Parathyroid adenoma (tissue), 2 donors: ENCODE results near the gene MMAB.

Experiments used
- H2AFZ ChIP-seq: fragments of 300-600 bp; sonication (generic); one replicate; pipeline ENCODE4 v1.7.0; 2017; ENCODE audit warnings: antibody characterized with exemption, mild to moderate bottlenecking
- H3K27ac ChIP-seq: fragments of 300-600 bp; sonication (generic); one replicate; pipeline ENCODE4 v1.7.0; 2017
- H3K27me3 ChIP-seq: fragments of 300-600 bp; sonication (generic); one replicate; pipeline ENCODE4 v1.7.0; 2017; ENCODE audit warnings: low read length; ENCODE audit not compliant: control insufficient read depth, insufficient read depth
- H3K36me3 ChIP-seq: fragments of 300-600 bp; sonication (generic); one replicate; pipeline ENCODE4 v1.7.0; 2017; ENCODE audit warnings: low read length; ENCODE audit not compliant: control insufficient read depth, insufficient read depth
- H3K4me1 ChIP-seq: fragments of 300-600 bp; sonication (generic); one replicate; pipeline ENCODE4 v1.7.0; 2017; ENCODE audit warnings: control low read depth
- H3K4me2 ChIP-seq: fragments of 300-600 bp; sonication (generic); one replicate; pipeline ENCODE4 v1.7.0; 2017; ENCODE audit warnings: low read length
- H3K4me3 ChIP-seq: fragments of 300-600 bp; sonication (generic); one replicate; pipeline ENCODE4 v1.7.0; 2017; ENCODE audit warnings: low read depth, low read length
- H3K79me2 ChIP-seq: fragments of 300-600 bp; sonication (generic); one replicate; pipeline ENCODE4 v1.7.0; 2017; ENCODE audit warnings: control low read depth
- H3K9ac ChIP-seq: fragments of 300-600 bp; sonication (generic); one replicate; pipeline ENCODE4 v1.7.0; 2017; ENCODE audit warnings: mild to moderate bottlenecking
- H3K9me3 ChIP-seq: fragments of 300-600 bp; sonication (generic); one replicate; pipeline ENCODE4 v1.7.0; 2017; ENCODE audit warnings: low read length; ENCODE audit not compliant: control insufficient read depth
- TF ChIP-seq, protein P1 (sequence below): fragments of 300-600 bp; sonication (generic); IDR thresholded peaks from one replicate; pipeline ENCODE4 v1.7.0; 2017; ENCODE audit warnings: antibody characterized with exemption, mild to moderate bottlenecking
- donor health status: primary hyperparathyroidism.

Gene MMAB

DNA sequence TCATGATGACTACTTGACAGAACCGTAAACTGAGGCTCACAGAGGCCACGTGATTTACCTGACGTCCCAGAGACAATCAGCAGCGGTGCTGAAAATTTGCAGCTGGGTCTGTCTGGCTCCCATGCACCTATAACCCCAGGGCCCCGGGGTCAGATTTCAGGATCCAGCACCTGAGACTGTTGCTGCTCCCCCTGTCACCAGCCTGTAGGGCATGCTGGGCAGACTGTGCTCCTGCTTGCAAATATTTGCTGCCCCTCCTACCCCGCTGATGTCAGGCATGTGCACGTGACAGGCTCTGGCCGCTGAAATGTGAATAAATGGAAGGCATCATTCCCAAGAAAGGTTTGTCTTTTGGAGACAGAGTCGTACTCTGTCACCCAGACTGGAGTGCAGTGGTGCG lies 6.0 kb downstream of the MMAB start:
- H3K9me3 ChIP-seq, result no peaks in the 10 kb centered on the region
- H3K79me2 ChIP-seq, result no peaks in the 10 kb centered on the region
- no peaks in the 10 kb centered on the region for H3K36me3 ChIP-seq
- H3K27me3 ChIP-seq, result no peaks in the 10 kb centered on the region
- no peak overlapping the region for H3K4me2 ChIP-seq
- H3K4me1 ChIP-seq, result no peaks in the 10 kb centered on the region
- no peak overlapping the region for H2AFZ ChIP-seq
- no peak overlapping the region for H3K9ac ChIP-seq
- no peak overlapping the region for H3K4me3 ChIP-seq
- TF ChIP-seq, protein P1, sequence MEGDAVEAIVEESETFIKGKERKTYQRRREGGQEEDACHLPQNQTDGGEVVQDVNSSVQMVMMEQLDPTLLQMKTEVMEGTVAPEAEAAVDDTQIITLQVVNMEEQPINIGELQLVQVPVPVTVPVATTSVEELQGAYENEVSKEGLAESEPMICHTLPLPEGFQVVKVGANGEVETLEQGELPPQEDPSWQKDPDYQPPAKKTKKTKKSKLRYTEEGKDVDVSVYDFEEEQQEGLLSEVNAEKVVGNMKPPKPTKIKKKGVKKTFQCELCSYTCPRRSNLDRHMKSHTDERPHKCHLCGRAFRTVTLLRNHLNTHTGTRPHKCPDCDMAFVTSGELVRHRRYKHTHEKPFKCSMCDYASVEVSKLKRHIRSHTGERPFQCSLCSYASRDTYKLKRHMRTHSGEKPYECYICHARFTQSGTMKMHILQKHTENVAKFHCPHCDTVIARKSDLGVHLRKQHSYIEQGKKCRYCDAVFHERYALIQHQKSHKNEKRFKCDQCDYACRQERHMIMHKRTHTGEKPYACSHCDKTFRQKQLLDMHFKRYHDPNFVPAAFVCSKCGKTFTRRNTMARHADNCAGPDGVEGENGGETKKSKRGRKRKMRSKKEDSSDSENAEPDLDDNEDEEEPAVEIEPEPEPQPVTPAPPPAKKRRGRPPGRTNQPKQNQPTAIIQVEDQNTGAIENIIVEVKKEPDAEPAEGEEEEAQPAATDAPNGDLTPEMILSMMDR, result no peak
- H3K27ac ChIP-seq, result no peak overlapping the region

DNA sequence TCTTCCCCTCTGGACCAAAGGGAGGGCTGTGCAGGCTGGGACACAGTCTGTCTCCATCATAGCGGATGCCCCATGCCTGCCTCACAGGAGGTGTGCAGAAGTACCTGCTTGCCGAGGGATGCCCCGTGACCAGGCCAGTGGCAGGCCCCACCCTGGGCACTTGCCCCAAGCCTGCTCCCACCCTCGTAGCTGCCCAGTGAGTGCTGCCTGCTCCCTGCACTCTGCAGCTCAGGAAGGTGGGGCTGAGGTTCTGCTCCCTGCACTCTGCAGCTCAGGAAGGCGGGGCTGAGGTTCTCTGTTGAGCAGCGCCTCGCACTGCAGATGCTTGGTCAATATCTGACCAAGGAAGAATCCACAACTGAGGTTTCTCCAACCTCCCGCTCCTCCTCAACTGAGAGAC lies 6.9 kb downstream of the MMAB start:
- H2AFZ ChIP-seq, result no peak overlapping the region
- no peaks in the 10 kb centered on the region for H3K4me1 ChIP-seq
- no peaks in the 10 kb centered on the region for H3K27me3 ChIP-seq
- TF ChIP-seq, protein P1, result no peak
- H3K4me2 ChIP-seq, result no peak overlapping the region
- H3K79me2 ChIP-seq, result no peaks in the 10 kb centered on the region
- H3K4me3 ChIP-seq, result no peak overlapping the region
- no peak overlapping the region for H3K27ac ChIP-seq
- no peak overlapping the region for H3K9ac ChIP-seq
- H3K9me3 ChIP-seq, result no peaks in the 10 kb centered on the region
- H3K36me3 ChIP-seq, result no peaks in the 10 kb centered on the region

DNA sequence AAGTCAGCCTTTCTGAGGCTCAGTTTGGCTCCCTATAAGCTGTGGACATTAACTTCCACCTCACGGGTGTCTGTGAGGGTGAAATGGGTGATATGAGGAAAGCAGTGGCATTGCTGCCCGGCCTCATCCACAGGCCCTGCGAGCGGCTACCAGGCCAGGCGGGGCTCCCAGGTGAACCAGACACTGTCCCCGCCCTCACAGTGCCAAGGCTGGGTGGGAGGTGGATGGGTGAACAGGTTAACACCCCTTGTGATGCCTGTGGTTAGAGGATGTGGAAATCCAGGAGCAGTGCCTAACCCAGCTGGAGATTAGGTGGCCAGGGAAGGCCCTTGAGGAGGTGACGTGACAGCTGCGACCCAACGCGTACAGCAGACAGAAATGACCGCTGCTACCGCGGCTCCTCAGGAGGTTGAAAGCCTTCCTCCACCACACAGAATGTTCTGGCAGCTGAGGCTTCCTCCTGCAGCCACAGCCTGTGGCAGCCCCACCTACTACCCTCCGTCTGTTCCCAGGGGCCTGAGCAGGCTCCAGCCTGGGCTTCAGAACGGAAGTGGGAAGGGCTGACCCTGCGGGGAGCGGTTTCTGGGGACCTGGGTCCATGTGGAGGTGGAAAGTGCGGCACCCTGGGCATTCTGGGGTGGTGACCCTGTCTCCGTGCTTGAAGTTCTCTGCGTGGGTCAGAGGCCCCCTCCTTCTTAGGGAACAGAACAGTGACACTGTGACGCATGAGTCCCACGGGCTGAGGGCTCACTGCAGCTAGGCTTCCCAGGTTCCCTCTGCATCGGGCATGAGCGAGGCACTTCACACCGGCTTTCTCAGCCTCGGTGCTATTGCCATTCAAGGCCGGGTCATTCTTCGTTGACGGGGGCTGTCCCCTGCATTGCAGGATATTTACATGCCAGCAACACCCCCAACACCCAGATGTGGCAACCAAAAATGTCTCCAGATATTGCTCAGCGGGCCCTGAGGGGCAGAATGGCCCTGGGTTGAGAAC lies 9.7 kb downstream of the MMAB start:
- Histone ChIP-seq H2AFZ (no peak overlapping the region), H3K27me3 (no peaks in the 10 kb centered on the region), H3K4me2 (no peak overlapping the region), H3K36me3 (no peaks in the 10 kb centered on the region), H3K9ac (no peak overlapping the region), H3K4me1 (no peaks in the 10 kb centered on the region), H3K4me3 (no peak overlapping the region), H3K27ac (no peak overlapping the region), H3K9me3 (no peaks in the 10 kb centered on the region), H3K79me2 (no peaks in the 10 kb centered on the region)
- TF ChIP-seq, protein P1, result no peak

DNA sequence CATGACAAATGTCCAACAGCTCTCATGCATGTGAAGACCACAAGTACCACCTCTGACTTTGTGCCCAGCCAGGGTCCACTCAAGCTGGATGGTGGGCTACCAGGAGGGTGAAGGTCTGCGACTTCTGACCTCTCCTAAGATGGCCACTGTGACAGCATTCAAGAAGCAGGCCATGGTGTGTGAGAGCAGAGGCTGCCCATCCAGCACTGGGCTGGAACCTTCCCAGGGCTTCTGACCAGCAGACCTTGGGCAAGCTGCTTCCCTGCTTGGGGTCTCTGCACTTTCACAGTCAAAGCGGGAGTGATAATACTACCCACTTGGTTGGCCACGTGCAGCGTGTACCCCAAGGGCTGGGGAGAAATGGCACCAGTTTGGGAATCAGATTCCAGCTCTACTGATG lies 10.4 kb downstream of the MMAB start:
- Histone ChIP-seq H3K27ac (no peak overlapping the region), H3K9ac (no peak overlapping the region), H3K4me1 (no peaks in the 10 kb centered on the region), H3K9me3 (no peaks in the 10 kb centered on the region), H3K27me3 (no peaks in the 10 kb centered on the region), H3K79me2 (no peaks in the 10 kb centered on the region), H2AFZ (no peak overlapping the region), H3K4me3 (no peak overlapping the region), H3K36me3 (no peaks in the 10 kb centered on the region), H3K4me2 (no peak overlapping the region)
- TF ChIP-seq, protein P1, result no peak

DNA sequence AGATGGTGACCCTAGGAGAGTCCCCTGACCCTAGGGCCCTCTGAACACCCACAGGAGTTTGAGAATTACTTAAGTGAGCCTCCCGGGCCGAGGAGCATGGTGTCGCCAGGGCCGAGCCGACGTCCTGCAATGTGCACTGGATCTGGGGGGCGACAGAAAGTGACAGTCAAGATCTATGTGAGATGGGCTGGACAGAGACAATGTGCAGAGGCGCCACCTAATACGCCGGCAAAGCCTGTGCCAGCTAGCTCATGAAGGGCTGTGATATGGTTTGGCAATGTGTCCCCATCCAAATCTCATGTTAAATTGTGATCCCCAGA lies 11.6 kb downstream of the MMAB start:
- no peaks in the 10 kb centered on the region for H3K9me3 ChIP-seq
- no peak overlapping the region for H3K9ac ChIP-seq
- no peak overlapping the region for H3K4me2 ChIP-seq
- H2AFZ ChIP-seq, result no peak overlapping the region
- H3K36me3 ChIP-seq, result no peaks in the 10 kb centered on the region
- no peak overlapping the region for H3K4me3 ChIP-seq
- H3K27me3 ChIP-seq, result no peaks in the 10 kb centered on the region
- no peaks in the 10 kb centered on the region for H3K79me2 ChIP-seq
- no peaks in the 10 kb centered on the region for H3K4me1 ChIP-seq
- H3K27ac ChIP-seq, result no peak overlapping the region
- TF ChIP-seq, protein P1, result no peak
